Nephron progenitor cell (in vitro differentiated cells): Measurements from ENCODE around the gene SFMBT2.
"Not testable (repeated sequence)": the region's sequence is repeated elsewhere in the genome, so short reads cannot be mapped to it uniquely, and the experiment has no call there.

Experiments
- DNase-seq: peaks from one replicate; pipeline ENCODE4 v3.0.0; 2021
- H3K27ac Mint-ChIP-seq: 2 replicates; pipeline ENCODE4 v1.8.0; 2021; ENCODE audit warnings: mild to moderate bottlenecking, moderate library complexity, mixed read lengths
- H3K27me3 Mint-ChIP-seq: 2 replicates; pipeline ENCODE4 v1.8.0; 2021; ENCODE audit warnings: mild to moderate bottlenecking, low read depth, mixed read lengths; ENCODE audit not compliant: poor library complexity
- H3K36me3 Mint-ChIP-seq: 2 replicates; pipeline ENCODE4 v1.8.0; 2021; ENCODE audit warnings: low read depth, mixed read lengths
- H3K4me1 Mint-ChIP-seq: 2 replicates; pipeline ENCODE4 v1.8.0; 2021; ENCODE audit warnings: mixed read lengths
- H3K4me3 Mint-ChIP-seq: 2 replicates; pipeline ENCODE4 v1.8.0; 2021; ENCODE audit warnings: mild to moderate bottlenecking, moderate library complexity, mixed read lengths
- H3K9me3 Mint-ChIP-seq: 2 replicates; pipeline ENCODE4 v1.8.0; 2021; ENCODE audit warnings: mild to moderate bottlenecking, moderate library complexity, mixed read lengths
- CTCF ChIP-seq: fragments of 200-600 bp; sonication (generic); IDR thresholded peaks from 2 replicates; pipeline ENCODE4 v1.5.0; 2021; ENCODE audit warnings: antibody characterized with exemption

Gene SFMBT2

GRCh38 chr10:7304110-7304509 lies 106.7 kb downstream of the SFMBT2 start:
- DNase-seq, result no peak
- Mint-ChIP-seq H3K27me3 (peaks cover 12% of the 10 kb centered on the region), H3K4me1 (peaks cover 82% of the 10 kb centered on the region), H3K9me3 (peaks cover 30% of the 10 kb centered on the region), H3K36me3 (peaks cover 24% of the 10 kb centered on the region), H3K27ac (no peak overlapping the region), H3K4me3 (no peak overlapping the region)
- TF ChIP-seq CTCF, result no peak

GRCh38 chr10:7302930-7303557 lies 107.8 kb downstream of the SFMBT2 start:
- no peak for TF ChIP-seq CTCF
- no peak overlapping the region for H3K27ac Mint-ChIP-seq
- DNase-seq, result no peak
- peaks cover 9% of the 10 kb centered on the region for H3K27me3 Mint-ChIP-seq
- peaks cover 77% of the 10 kb centered on the region for H3K4me1 Mint-ChIP-seq
- H3K9me3 Mint-ChIP-seq, result peaks cover 20% of the 10 kb centered on the region
- peaks cover 13% of the 10 kb centered on the region for H3K36me3 Mint-ChIP-seq
- H3K4me3 Mint-ChIP-seq, result no peak overlapping the region

GRCh38 chr10:7302392-7302906 lies 108.4 kb downstream of the SFMBT2 start:
- H3K4me1 Mint-ChIP-seq, result peaks cover 83% of the 10 kb centered on the region
- TF ChIP-seq CTCF, result no peak
- DNase-seq, result peak; percentile 58
- peaks cover 14% of the 10 kb centered on the region for H3K9me3 Mint-ChIP-seq
- peaks cover 10% of the 10 kb centered on the region for H3K36me3 Mint-ChIP-seq
- H3K27ac Mint-ChIP-seq, result peak overlapping the region; percentile 96
- H3K4me3 Mint-ChIP-seq, result peak overlapping the region; percentile 66
- peaks cover 9% of the 10 kb centered on the region for H3K27me3 Mint-ChIP-seq

- Mint-ChIP-seq H3K4me3 (peak overlapping the region; percentile 21), H3K27ac (peak overlapping the region; percentile 96), H3K4me1 (peaks cover 86% of the 10 kb centered on the region), H3K27me3 (peaks cover 9% of the 10 kb centered on the region), H3K36me3 (peaks cover 7% of the 10 kb centered on the region), H3K9me3 (peaks cover 4% of the 10 kb centered on the region)
- peak; percentile 32 for TF ChIP-seq CTCF
- peak; percentile 37 for DNase-seq
These were observed 109.6 kb downstream of the SFMBT2 start for GRCh38 chr10:7301006-7301778.

- H3K9me3 Mint-ChIP-seq, result no peaks in the 10 kb centered on the region
- no peak for TF ChIP-seq CTCF
- peaks cover 9% of the 10 kb centered on the region for H3K27me3 Mint-ChIP-seq
- peaks cover 7% of the 10 kb centered on the region for H3K36me3 Mint-ChIP-seq
- H3K4me3 Mint-ChIP-seq, result no peak overlapping the region
- peak; percentile 4 for DNase-seq
- H3K4me1 Mint-ChIP-seq, result peaks cover 87% of the 10 kb centered on the region
- H3K27ac Mint-ChIP-seq, result peak overlapping the region; percentile 44
These were observed 110.4 kb downstream of the SFMBT2 start for GRCh38 chr10:7300384-7300971.

- not testable (repeated sequence) for H3K36me3 Mint-ChIP-seq, H3K9me3 Mint-ChIP-seq, H3K4me3 Mint-ChIP-seq, H3K27me3 Mint-ChIP-seq, H3K27ac Mint-ChIP-seq, DNase-seq
- H3K4me1 Mint-ChIP-seq, result peaks cover 87% of the 10 kb centered on the region
These were observed 111.1 kb downstream of the SFMBT2 start for GRCh38 chr10:7299601-7300325.
